Kidney (tissue), 14 donors: ENCODE results near the gene RNF150. TPM values are rescaled to one million over a fixed set of nuclear protein-coding genes. Genes with fewer than 3 reads are reported as not detected.

Experiments
- DNase-seq, 5 donors: peaks; one replicate each; pipeline ENCODE4 v3.0.0-alpha.2; 2013 to 2020
- FAIRE-seq: peaks from 2 replicates; lab custom pipeline; 2012; peaks lifted over from hg19 to GRCh38; lab: Jason Lieb, UNC
- H3K27ac ChIP-seq, 2 donors: one replicate each; pipeline ENCODE4 v1.7.0; 2013; ENCODE audit warnings: low read depth in 2 of 2, low read length in 2 of 2, inconsistent platforms in 1 of 2
- H3K27me3 ChIP-seq: one replicate; pipeline ENCODE4 v1.7.1; 2013; ENCODE audit warnings: low read length, inconsistent platforms; ENCODE audit not compliant: control insufficient read depth, insufficient read depth
- H3K36me3 ChIP-seq, 3 donors: one replicate each; pipeline versions ENCODE4 v1.7.0 to v1.7.1; 2013; ENCODE audit warnings: low read length in 3 of 3, control low read depth in 1 of 3, inconsistent platforms in 1 of 3; ENCODE audit not compliant: insufficient read depth in 3 of 3, control insufficient read depth in 2 of 3
- H3K4me1 ChIP-seq, 3 donors: one replicate each; pipeline versions ENCODE4 v1.7.0 to v1.7.1; 2013; ENCODE audit warnings: low read length in 3 of 3, inconsistent platforms in 1 of 3, low read depth in 1 of 3; ENCODE audit not compliant: control insufficient read depth in 2 of 3, insufficient read depth in 2 of 3
- H3K4me3 ChIP-seq, 3 donors: one replicate each; pipeline versions ENCODE4 v1.7.0 to v1.8.1; 2013; ENCODE audit warnings: low read length in 3 of 3, control low read depth in 1 of 3, inconsistent platforms in 1 of 3
- H3K9ac ChIP-seq, 3 donors: one replicate each; pipeline versions ENCODE4 v1.7.0 to v1.7.1; 2013; ENCODE audit warnings: low read length in 3 of 3, control low read depth in 1 of 3, inconsistent platforms in 1 of 3
- H3K9me3 ChIP-seq, 3 donors: one replicate each; pipeline versions ENCODE4 v1.7.0 to v1.7.1; 2013; ENCODE audit warnings: low read length in 3 of 3, control low read depth in 1 of 3, inconsistent platforms in 1 of 3; ENCODE audit not compliant: control insufficient read depth in 2 of 3, insufficient read depth in 1 of 3
- intact Hi-C: fragments of 100-400 bp; cut with DNase I; formaldehyde crosslinking; loops from one replicate; pipeline ENCODE4 v1.11.1; 2022
- polyA plus RNA-seq: library from polyadenylated mRNA; stranded (reverse); fragments of 350-450 nt; fragmentation: Illumina TruSeq; extraction: RNeasy Lipid Tissue Mini Kit (QIAGEN cat#74804); gene quantifications from one replicate; pipeline ENCODE4 v1.2.3, GENCODE V29; 2014; ENCODE audit warnings: low read depth, low replicate concordance; ENCODE audit not compliant: insufficient read depth
- total RNA-seq: library from RNA; stranded (reverse); fragmentation: NEBNext Ultra II Directional; extraction: Animal tissue kit (Norgen Biotek cat#: 25700); gene quantifications from one replicate; pipeline ENCODE4 v1.2.1, GENCODE V29; 2021
- TF ChIP-seq, protein P1 (sequence below): IDR thresholded peaks from 3 replicates; pipeline ENCODE4 v1.5.1; 2012; ENCODE audit warnings: mild to moderate bottlenecking, moderate library complexity, borderline replicate concordance; ENCODE audit not compliant: insufficient read depth; ENCODE audit errors: extremely low read depth
- donor health status: control.
- donor health status: control.
- donor health status: control.
- donor health status: control.
- donor health status: control.
- donor health status: DM: yes; HTN: yes; CAD: no.
- donor health status: Normal renal cell carcinoma (clear cell type).

Gene RNF150
- total and polyA plus RNA-seq, 2 donors from 2014 or later: 5.0 to 34.2 TPM

- intact Hi-C loops: no loop called here
- Histone ChIP-seq H3K4me1 (no peaks in the 10 kb centered on the region), H3K9ac (no peak overlapping the region), H3K4me3 (no peak overlapping the region), H3K27ac (no peak overlapping the region), H3K36me3 (no peaks in the 10 kb centered on the region), H3K9me3 (no peaks in the 10 kb centered on the region), H3K27me3 (no peaks in the 10 kb centered on the region)
- DNase-seq: no peak
- FAIRE-seq: no peak
- TF ChIP-seq, protein P1, sequence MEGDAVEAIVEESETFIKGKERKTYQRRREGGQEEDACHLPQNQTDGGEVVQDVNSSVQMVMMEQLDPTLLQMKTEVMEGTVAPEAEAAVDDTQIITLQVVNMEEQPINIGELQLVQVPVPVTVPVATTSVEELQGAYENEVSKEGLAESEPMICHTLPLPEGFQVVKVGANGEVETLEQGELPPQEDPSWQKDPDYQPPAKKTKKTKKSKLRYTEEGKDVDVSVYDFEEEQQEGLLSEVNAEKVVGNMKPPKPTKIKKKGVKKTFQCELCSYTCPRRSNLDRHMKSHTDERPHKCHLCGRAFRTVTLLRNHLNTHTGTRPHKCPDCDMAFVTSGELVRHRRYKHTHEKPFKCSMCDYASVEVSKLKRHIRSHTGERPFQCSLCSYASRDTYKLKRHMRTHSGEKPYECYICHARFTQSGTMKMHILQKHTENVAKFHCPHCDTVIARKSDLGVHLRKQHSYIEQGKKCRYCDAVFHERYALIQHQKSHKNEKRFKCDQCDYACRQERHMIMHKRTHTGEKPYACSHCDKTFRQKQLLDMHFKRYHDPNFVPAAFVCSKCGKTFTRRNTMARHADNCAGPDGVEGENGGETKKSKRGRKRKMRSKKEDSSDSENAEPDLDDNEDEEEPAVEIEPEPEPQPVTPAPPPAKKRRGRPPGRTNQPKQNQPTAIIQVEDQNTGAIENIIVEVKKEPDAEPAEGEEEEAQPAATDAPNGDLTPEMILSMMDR: no peak
Measured at GRCh38 chr4:140869446-140869845, 263.8 kb downstream of the RNF150 start.

DNA sequence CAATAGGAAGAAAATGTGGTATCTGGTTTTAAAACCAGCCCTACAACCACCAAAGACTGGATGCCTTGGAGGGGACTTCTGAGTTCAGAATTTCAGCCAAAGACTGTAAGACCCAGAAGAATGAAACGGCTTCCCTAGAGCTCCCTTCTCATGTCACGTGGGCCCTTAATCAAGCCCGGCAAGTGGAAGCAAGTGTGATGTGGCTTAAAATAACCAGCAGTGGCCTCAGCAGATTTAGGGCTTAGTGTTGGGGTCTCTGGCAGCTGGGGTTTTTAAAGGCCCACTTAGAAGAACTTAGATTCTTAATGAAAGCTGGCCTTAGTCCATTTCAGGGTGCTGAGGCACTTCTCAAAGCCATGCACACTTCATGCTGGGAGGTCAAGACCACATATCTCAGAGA lies 265.9 kb downstream of the RNF150 start:
- intact Hi-C loops: no loop called here
- FAIRE-seq: no peak
- TF ChIP-seq, protein P1: no peak

DNA sequence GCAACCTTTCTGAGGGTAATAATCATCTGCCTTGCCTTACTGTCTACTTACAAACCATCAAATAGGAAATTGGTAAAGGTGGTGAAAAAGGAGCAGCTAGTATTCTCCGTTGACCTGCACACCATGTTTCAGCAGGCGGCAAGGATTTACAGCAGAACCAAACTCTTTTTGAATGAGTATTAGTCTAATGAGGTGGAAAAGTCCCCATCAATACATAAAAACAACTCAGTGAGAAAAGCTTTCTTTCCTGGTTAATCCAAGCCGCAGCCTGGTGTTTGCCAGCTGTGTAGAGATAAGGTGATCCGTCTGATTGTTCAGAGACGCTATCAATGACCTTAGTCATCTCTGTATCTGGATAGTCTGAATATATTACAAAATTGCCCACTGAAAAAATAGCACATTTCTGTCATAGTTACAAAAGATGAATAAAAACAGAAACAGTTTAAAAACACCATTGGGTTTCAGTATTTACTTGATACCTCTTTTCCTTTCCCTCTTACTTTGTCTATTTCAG lies 266.7 kb downstream of the RNF150 start:
- no peaks in the 10 kb centered on the region for H3K27me3 ChIP-seq
- TF ChIP-seq, protein P1: no peak
- H3K4me3 ChIP-seq: no peak overlapping the region
- no peak for DNase-seq
- no peak overlapping the region for H3K27ac ChIP-seq
- no peak overlapping the region for H3K9ac ChIP-seq
- no peak for FAIRE-seq
- intact Hi-C loops: no loop called here
- no peaks in the 10 kb centered on the region for H3K36me3 ChIP-seq
- no peaks in the 10 kb centered on the region for H3K4me1 ChIP-seq
- H3K9me3 ChIP-seq: no peaks in the 10 kb centered on the region

More for the DNA sequence above, 265.9 kb downstream of the RNF150 start:
- Histone ChIP-seq H3K4me1 (no peaks in the 10 kb centered on the region), H3K9me3 (no peaks in the 10 kb centered on the region), H3K27ac (no peak overlapping the region), H3K36me3 (no peaks in the 10 kb centered on the region), H3K9ac (no peak overlapping the region), H3K27me3 (no peaks in the 10 kb centered on the region), H3K4me3 (no peak overlapping the region)
- DNase-seq: no peak
